ENCODE measurements around the gene ATG5.

Gene ATG5

GRCh38 chr6:106212576-106212975, 113.0 kb downstream of the ATG5 start:
- DNase-seq (ENCODE audit: low spot score) = no peak
- TF ChIP-seq, protein P1, sequence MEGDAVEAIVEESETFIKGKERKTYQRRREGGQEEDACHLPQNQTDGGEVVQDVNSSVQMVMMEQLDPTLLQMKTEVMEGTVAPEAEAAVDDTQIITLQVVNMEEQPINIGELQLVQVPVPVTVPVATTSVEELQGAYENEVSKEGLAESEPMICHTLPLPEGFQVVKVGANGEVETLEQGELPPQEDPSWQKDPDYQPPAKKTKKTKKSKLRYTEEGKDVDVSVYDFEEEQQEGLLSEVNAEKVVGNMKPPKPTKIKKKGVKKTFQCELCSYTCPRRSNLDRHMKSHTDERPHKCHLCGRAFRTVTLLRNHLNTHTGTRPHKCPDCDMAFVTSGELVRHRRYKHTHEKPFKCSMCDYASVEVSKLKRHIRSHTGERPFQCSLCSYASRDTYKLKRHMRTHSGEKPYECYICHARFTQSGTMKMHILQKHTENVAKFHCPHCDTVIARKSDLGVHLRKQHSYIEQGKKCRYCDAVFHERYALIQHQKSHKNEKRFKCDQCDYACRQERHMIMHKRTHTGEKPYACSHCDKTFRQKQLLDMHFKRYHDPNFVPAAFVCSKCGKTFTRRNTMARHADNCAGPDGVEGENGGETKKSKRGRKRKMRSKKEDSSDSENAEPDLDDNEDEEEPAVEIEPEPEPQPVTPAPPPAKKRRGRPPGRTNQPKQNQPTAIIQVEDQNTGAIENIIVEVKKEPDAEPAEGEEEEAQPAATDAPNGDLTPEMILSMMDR (IDR thresholded peaks at IDR 0.05) = no peak
- Histone ChIP-seq H3K4me3 (no peak overlapping the region), H3K27ac (no peak overlapping the region)

DNA sequence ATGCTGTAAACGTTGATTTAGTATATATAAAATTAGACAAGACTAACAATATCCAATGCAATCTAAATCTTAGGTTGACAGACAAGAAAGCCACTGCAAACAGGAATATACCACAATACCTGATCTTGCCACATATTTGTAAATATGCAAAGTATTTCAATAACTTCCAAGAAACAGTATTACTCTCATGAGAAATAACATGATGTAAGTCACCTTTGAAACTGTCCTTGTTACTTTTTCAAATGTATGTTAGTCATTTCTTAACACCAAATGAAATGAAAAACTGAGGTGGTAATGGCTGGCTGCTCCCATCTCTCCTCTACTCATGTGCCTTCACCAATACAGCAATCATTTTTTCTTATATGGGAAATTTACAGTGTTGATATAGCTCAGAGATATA, 118.7 kb downstream of the ATG5 start:
- Histone ChIP-seq H3K4me3 (no peak overlapping the region), H3K27ac (no peak overlapping the region)
- no peak for DNase-seq (ENCODE audit: low spot score)
- TF ChIP-seq, protein P1 (IDR thresholded peaks at IDR 0.05) = no peak

- H3K27ac ChIP-seq = no peak overlapping the region
- TF ChIP-seq, protein P1 (IDR thresholded peaks at IDR 0.05) = no peak
- no peak for DNase-seq (ENCODE audit: low spot score)
- no peak overlapping the region for H3K4me3 ChIP-seq
These were observed 120.6 kb downstream of the ATG5 start for GRCh38 chr6:106204961-106205360.

GRCh38 chr6:106199998-106200397, 125.6 kb downstream of the ATG5 start:
- DNase-seq (ENCODE audit: low spot score) = no peak
- H3K27ac ChIP-seq = no peak overlapping the region
- TF ChIP-seq, protein P1 (IDR thresholded peaks at IDR 0.05) = no peak
- no peak overlapping the region for H3K4me3 ChIP-seq

DNA sequence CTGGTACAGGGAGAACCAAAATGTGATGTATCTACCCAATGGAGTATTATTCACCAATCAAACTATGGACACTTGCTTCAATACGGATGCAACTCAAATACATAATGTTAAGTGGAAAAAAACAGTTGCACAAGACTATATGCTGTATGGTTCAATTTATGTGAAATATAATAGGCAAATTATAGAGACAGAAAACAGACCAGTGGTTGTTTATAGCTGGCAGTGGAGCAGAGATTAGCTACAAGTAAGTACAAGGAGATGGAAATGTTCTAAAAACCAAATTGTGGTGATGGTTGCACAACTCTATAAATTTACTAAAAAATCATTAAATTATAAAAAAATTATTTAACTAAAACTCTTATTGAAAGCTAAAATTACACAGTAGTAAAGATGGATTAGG, 126.2 kb downstream of the ATG5 start:
- DNase-seq (ENCODE audit: low spot score) = no peak
- H3K4me3 ChIP-seq = no peak overlapping the region
- H3K27ac ChIP-seq = no peak overlapping the region
- TF ChIP-seq, protein P1 (IDR thresholded peaks at IDR 0.05) = no peak

DNA sequence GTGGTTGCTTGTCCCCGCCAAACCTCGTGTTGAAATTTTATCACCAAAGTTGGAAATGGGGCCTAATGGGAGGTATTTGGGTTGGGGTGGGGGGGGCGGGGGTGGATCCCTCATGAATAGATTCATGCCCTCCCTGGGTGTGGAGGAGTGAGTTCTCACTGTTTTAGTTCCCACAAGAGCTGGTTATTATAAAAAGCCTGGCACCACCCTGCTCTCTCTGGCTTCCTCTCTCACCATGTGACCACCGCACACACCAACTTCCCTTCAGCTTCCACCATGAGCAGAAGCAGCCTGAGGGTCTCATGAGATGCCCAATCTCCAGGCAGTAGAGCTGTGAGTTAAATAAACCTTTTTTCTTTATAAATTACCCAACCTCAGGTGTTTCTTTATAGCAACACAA, 128.1 kb downstream of the ATG5 start:
- TF ChIP-seq, protein P1 (IDR thresholded peaks at IDR 0.05) = no peak
- H3K4me3 ChIP-seq = no peak overlapping the region
- no peak overlapping the region for H3K27ac ChIP-seq

DNA sequence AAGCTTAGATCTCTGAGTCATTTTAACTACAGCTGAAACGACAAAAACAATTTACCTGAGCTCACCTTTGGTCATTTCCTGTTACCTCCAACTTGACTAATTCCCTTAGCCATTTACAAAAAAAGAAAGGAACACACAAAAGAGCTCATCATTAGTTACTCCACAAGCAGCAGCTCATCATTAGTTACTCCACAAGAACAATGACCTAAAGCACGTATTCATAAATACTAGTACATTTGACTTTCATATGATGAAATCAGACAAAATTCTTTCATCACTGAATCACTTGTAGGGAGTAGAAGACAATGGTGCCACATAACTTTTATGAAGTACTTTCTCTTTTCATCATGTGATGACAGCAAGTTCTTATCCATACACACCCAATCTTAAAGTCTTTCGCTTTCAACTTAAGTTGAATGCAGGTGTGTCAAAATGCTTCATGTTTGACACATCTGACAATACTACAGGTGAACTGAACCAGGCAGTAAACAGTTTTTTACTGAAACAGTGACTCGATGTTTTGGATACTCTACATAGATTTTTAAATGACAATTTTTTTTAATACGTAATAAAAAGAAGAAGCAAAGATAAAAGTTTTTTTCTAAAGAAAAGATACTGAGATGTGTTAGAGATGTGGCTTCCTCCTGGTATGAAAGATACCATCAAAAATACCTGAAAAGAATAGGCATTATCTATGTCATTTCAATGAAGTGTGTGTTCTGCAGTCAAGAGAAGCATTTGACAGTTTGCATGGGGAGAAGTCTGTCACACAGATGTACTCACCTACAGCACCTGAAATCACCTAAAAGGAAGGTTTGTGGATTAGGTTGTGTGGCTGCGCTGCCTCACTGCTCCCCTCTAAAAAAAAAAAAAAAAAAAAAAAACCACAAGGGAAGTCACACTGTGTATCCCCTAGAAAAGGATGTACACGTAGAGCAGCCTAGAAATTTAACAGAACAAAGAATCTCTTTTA, 130.3 kb downstream of the ATG5 start:
- DNase-seq (ENCODE audit: low spot score) = no peak
- H3K27ac ChIP-seq = no peak overlapping the region
- TF ChIP-seq, protein P1 (IDR thresholded peaks at IDR 0.05) = no peak
- no peak overlapping the region for H3K4me3 ChIP-seq

More for the DNA sequence above, 128.1 kb downstream of the ATG5 start:
- DNase-seq (ENCODE audit: low spot score) = no peak

Measured in coronary artery (tissue), 2 donors.